DND-41 (cell line): ENCODE data around the gene KCNAB2.

Experiments
- ATAC-seq: fragments of 200-7000 bp; cut with Tn5 transposase; 3 replicates; pipeline ENCODE4 v1.9.1; 2021; ENCODE audit warnings: low read depth; ENCODE audit not compliant: insufficient read depth
- DNase-seq: peaks from one replicate; pipeline ENCODE4 v3.0.0-alpha.2; 2020
- H2AFZ ChIP-seq: 2 replicates; pipeline ENCODE4 v1.6.0; 2012; ENCODE audit warnings: low read depth, low read length
- H3K27ac ChIP-seq: 2 replicates; pipeline ENCODE4 v1.5.1; 2012; ENCODE audit warnings: low read length, inconsistent platforms
- H3K27me3 ChIP-seq: fragments of 200-600 bp; sonication (generic); 2 replicates; pipeline ENCODE4 v1.6.0; 2012; ENCODE audit warnings: low read length, mild to moderate bottlenecking, inconsistent platforms; ENCODE audit not compliant: insufficient read depth, poor library complexity
- H3K36me3 ChIP-seq: 2 replicates; pipeline ENCODE4 v1.5.1; 2012; ENCODE audit warnings: low read length, inconsistent platforms; ENCODE audit not compliant: insufficient read depth
- H3K4me1 ChIP-seq: 2 replicates; pipeline ENCODE4 v1.5.1; 2012; ENCODE audit warnings: mild to moderate bottlenecking, low read length; ENCODE audit not compliant: insufficient read depth
- H3K4me2 ChIP-seq: 2 replicates; pipeline ENCODE4 v1.6.0; 2012; ENCODE audit warnings: mild to moderate bottlenecking, moderate library complexity, low read length, inconsistent platforms; ENCODE audit not compliant: insufficient read depth
- H3K4me3 ChIP-seq, 2 experiments: fragments of 200-600 bp in 1 of 2; shearing (Covaris generic) in 1 of 2; 2 replicates each; pipeline ENCODE4 v1.5.1; 2012 to 2016; ENCODE audit warnings: inconsistent platforms in 2 of 2, low read length in 2 of 2, mild to moderate bottlenecking in 2 of 2, low read depth in 1 of 2, moderate library complexity in 1 of 2
- H3K79me2 ChIP-seq: 2 replicates; pipeline ENCODE4 v1.6.0; 2012; ENCODE audit warnings: low read length, inconsistent platforms; ENCODE audit not compliant: insufficient read depth
- H3K9ac ChIP-seq: 2 replicates; pipeline ENCODE4 v1.6.0; 2012; ENCODE audit warnings: low read depth, mild to moderate bottlenecking, inconsistent platforms, low read length, moderate library complexity
- H3K9me3 ChIP-seq: 2 replicates; pipeline ENCODE4 v1.5.1; 2012; ENCODE audit warnings: low read length, moderate library complexity, mild to moderate bottlenecking, inconsistent platforms; ENCODE audit not compliant: insufficient read depth, severe bottlenecking
- H4K20me1 ChIP-seq: 2 replicates; pipeline ENCODE4 v1.6.0; 2012; ENCODE audit warnings: low read length; ENCODE audit not compliant: insufficient read depth
- CTCF ChIP-seq: IDR thresholded peaks from 2 replicates; pipeline ENCODE4 v1.5.1; 2012; ENCODE audit warnings: borderline replicate concordance, low read length, moderate library complexity, mild to moderate bottlenecking; ENCODE audit not compliant: poor library complexity, severe bottlenecking; ENCODE audit errors: extremely low read depth
- EZH2 ChIP-seq: IDR thresholded peaks from 3 replicates; pipeline ENCODE4 v1.6.1; 2012; ENCODE audit warnings: borderline replicate concordance, low read depth, mild to moderate bottlenecking, moderate library complexity, low read length, inconsistent platforms; ENCODE audit not compliant: severe bottlenecking

Gene KCNAB2

GRCh38 chr1:6100861-6101783 is 55.4 kb downstream of the KCNAB2 start:
- no peaks in the 10 kb centered on the region for H3K27me3 ChIP-seq
- TF ChIP-seq EZH2 (no peak), CTCF (no peak)
- H3K4me1 ChIP-seq = no peaks in the 10 kb centered on the region
- no peaks in the 10 kb centered on the region for H3K9me3 ChIP-seq
- peaks cover 6% of the 10 kb centered on the region; the same call in 1 of the 2 replicates for H4K20me1 ChIP-seq
- peaks cover 26% of the 10 kb centered on the region for H3K36me3 ChIP-seq
- H3K27ac ChIP-seq = no peak overlapping the region
- no peak for DNase-seq
- no peak overlapping the region for H3K4me3 ChIP-seq
- peak; percentile 18; the same call in 1 of the 3 replicates for ATAC-seq
- H3K9ac ChIP-seq = no peak overlapping the region
- no peak overlapping the region for H3K4me2 ChIP-seq
- H2AFZ ChIP-seq = no peak overlapping the region
- no peaks in the 10 kb centered on the region for H3K79me2 ChIP-seq

DNA sequence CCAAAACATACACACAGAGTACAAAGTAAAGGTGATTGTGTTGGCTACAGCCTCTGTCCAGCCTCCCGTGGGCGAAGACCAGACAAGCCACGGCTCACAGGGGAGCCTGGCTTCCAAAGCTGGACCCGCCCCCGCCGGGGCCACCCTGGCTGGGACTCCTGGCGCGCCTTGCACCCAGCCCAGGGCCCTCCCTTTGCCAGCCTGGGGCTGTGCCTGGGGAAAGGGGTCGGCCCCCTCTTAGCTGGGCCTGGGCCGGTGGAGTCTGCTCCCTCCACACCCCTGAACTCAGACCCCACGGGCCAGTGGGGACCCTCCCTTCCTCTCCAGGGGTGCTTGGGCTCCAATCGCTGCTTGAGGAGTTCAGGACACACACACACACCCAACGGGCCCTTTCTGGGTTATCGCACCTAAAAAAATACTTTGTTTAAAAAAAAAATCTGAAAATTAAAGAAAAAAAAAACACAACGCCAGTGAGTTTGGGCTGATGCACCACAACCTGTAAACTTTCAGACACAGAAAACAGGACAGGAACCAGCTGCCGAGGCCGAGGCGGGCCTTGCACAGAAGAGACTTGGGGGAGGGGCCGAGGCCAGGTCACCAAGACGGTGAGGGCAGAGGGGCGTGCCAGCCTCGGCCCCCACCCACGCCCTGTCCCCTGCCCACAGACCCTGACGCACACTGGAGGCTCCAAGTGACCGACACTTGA is 56.3 kb downstream of the KCNAB2 start:
- Histone ChIP-seq H3K79me2 (no peaks in the 10 kb centered on the region), H3K4me2 (no peak overlapping the region), H3K36me3 (peaks cover 20% of the 10 kb centered on the region), H3K9ac (no peak overlapping the region), H3K4me1 (no peaks in the 10 kb centered on the region), H4K20me1 (no peaks in the 10 kb centered on the region), H3K27ac (no peak overlapping the region), H3K9me3 (no peaks in the 10 kb centered on the region), H3K4me3 (no peak overlapping the region), H3K27me3 (no peaks in the 10 kb centered on the region), H2AFZ (no peak overlapping the region)
- ATAC-seq = no peak; the same call in 2 of the 3 replicates
- no peak for TF ChIP-seq CTCF
- TF ChIP-seq EZH2 = no peak
- no peak for DNase-seq

GRCh38 chr1:6102532-6102845 is 56.8 kb downstream of the KCNAB2 start:
- no peak overlapping the region for H3K9ac ChIP-seq
- H4K20me1 ChIP-seq = no peaks in the 10 kb centered on the region
- H3K4me2 ChIP-seq = no peak overlapping the region
- no peaks in the 10 kb centered on the region for H3K79me2 ChIP-seq
- ATAC-seq (no peak), DNase-seq (no peak)
- H3K27me3 ChIP-seq = no peaks in the 10 kb centered on the region
- H3K4me3 ChIP-seq = no peak overlapping the region
- H3K9me3 ChIP-seq = no peaks in the 10 kb centered on the region
- H2AFZ ChIP-seq = no peak overlapping the region
- no peaks in the 10 kb centered on the region for H3K4me1 ChIP-seq
- no peak overlapping the region for H3K27ac ChIP-seq
- no peak for TF ChIP-seq CTCF
- TF ChIP-seq EZH2 = no peak
- H3K36me3 ChIP-seq = peaks cover 15% of the 10 kb centered on the region; the same call in 1 of the 2 replicates
